Spinal cord (tissue), 10 donors: Measurements from ENCODE around the gene TMEM181. TPM values are rescaled to one million over a fixed set of nuclear protein-coding genes. Genes with fewer than 3 reads are reported as not detected.
A peak's percentile ranks its signal among the peaks of the same experiment; 100 is the strongest.
"Not testable (repeated sequence)": the region's sequence is repeated elsewhere in the genome, so short reads cannot be mapped to it uniquely, and the experiment has no call there.

Experiments used
- DNase-seq, 6 donors: peaks; one replicate each; pipeline versions ENCODE4 v3.0.0 to v3.0.0-alpha.2; 2013 to 2015; ENCODE audit warnings: low spot score in 6 of 6, low read depth in 4 of 6
- H3K27ac ChIP-seq: one replicate; pipeline ENCODE4 v1.5.1; 2013; ENCODE audit warnings: low read depth, low read length, control low read depth
- H3K27me3 ChIP-seq: one replicate; pipeline ENCODE4 v1.6.1; 2013; ENCODE audit warnings: low read length; ENCODE audit not compliant: control insufficient read depth, insufficient read depth
- H3K36me3 ChIP-seq: one replicate; pipeline ENCODE4 v1.6.1; 2013; ENCODE audit warnings: low read length; ENCODE audit not compliant: control insufficient read depth, insufficient read depth
- H3K4me1 ChIP-seq: one replicate; pipeline ENCODE4 v1.6.1; 2013; ENCODE audit warnings: low read length; ENCODE audit not compliant: control insufficient read depth, insufficient read depth
- H3K4me3 ChIP-seq: one replicate; pipeline ENCODE4 v1.5.1; 2013; ENCODE audit warnings: low read depth, low read length, control low read depth
- H3K9me3 ChIP-seq: one replicate; pipeline ENCODE4 v1.6.1; 2013; ENCODE audit warnings: low read length; ENCODE audit not compliant: control insufficient read depth, insufficient read depth
- WGBS: methylation state at CpG from one replicate; pipeline ENCODE4 v1.1.5; 2013; ENCODE audit warnings: missing lambda C conversion rate; ENCODE audit not compliant: insufficient coverage; 5-methylcytosine and 5-hydroxymethylcytosine counted together
- polyA plus RNA-seq, 2 donors: library from polyadenylated mRNA; unstranded; fragments of 120-200 nt; gene quantifications; one replicate each; pipeline ENCODE4 v1.2.1, GENCODE V29; 2013; ENCODE audit not compliant: insufficient read length in 2 of 2
- total RNA-seq, 2 donors: library from RNA; depleted of rRNA in 1 of 2; stranded (reverse); fragments of 120-200 nt in 1 of 2; fragments of >200 nt in 1 of 2; gene quantifications; one replicate each; pipeline versions ENCODE4 v1.2.3 to v1.2.4, GENCODE V29; 2013 to 2014
- donor health status: healthy.

Gene TMEM181
- total and polyA plus RNA-seq, 4 donors: 31.8 to 59.0 (median 40.1) TPM

DNA sequence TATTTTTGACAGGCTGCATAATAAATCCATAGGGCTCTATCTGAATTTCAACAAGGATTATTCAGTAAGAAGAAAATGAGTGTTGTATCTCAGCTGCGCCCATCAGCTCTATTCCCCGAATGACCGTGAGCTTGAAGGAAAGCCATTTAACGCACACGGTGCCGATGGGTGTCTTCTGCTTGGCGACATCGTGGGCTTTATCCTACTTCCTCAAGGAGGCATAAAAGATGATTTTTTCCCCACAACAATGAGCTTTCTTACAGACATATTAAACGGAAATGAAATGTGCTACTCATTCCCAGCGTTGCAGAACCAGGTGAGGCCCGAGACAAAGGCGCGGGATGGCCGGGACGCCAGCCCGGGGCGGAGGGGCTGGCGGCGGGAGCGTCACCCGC, 83.9 kb downstream of the TMEM181 start:
- 0% methylated on average over 21 of the region's 21 CpGs for WGBS
- Histone ChIP-seq H3K9me3 (no peaks in the 10 kb centered on the region), H3K27ac (peak overlapping the region; percentile 90), H3K27me3 (no peaks in the 10 kb centered on the region), H3K4me3 (peak overlapping the region; percentile 89), H3K36me3 (peaks cover 10% of the 10 kb centered on the region), H3K4me1 (peaks cover 27% of the 10 kb centered on the region)
- DNase-seq: peak in 3 of 6 donors; percentile 12 to 71 (median 66)

DNA sequence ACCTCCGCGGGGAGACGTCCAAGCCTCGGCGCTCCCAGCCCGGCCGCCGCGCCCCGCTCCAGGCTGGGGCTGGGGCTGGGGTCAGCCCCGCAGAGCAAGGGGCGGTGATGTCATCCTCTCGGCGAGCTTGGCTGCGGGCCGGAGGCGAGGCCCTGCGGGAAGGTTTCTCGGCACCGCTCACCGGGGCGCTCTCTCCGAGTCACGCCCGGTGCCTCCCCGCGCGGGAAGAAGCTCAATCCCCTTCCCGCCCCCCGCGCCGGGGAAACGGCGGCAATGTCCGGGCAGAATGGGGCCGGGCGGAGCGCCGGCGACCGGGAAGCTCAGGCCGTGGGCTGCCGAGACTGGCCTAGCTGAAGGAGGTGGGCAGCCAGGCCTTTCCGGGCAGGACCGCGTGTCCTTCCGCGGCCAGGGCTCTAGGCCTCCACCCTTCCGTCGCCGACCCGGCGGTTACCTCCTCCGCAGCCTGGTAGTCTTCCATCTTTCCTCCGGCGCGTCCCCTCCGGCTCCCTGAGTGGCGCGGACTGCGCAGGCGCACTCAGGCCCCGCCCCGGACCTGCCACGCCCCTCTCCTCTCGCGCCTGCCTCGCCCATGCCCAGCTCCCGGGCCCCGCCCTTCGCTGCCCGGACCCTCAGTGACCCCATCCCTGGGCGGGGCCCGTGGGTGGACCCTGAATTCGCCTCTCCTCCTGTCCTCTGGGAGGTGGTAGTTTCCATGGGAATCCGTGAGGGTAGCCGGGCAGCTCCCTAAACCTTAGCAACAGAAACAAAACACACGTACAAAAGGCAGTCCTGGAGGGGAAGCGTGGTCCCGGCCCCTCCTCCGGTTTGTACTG, 84.6 kb downstream of the TMEM181 start, which contains the start of gene DYNLT1:
TSS of gene DYNLT1 (minus strand) at position 513 of the 833 bp plus-strand sequence. CDS start at position 478, 35 bp downstream.
- Histone ChIP-seq H3K4me3 (peak within 1 kb of the TSS; percentile 89), H3K36me3 (peaks cover 10% of the 10 kb centered on the region), H3K9me3 (no peaks in the 10 kb centered on the region), H3K27ac (peak within 1 kb of the TSS; percentile 90), H3K4me1 (peaks cover 27% of the 10 kb centered on the region), H3K27me3 (no peaks in the 10 kb centered on the region)
- WGBS: under 1% methylated on average over 76 of the region's 81 CpGs
- DNase-seq: peak; percentile 79 to 97 (median 84)

DNA sequence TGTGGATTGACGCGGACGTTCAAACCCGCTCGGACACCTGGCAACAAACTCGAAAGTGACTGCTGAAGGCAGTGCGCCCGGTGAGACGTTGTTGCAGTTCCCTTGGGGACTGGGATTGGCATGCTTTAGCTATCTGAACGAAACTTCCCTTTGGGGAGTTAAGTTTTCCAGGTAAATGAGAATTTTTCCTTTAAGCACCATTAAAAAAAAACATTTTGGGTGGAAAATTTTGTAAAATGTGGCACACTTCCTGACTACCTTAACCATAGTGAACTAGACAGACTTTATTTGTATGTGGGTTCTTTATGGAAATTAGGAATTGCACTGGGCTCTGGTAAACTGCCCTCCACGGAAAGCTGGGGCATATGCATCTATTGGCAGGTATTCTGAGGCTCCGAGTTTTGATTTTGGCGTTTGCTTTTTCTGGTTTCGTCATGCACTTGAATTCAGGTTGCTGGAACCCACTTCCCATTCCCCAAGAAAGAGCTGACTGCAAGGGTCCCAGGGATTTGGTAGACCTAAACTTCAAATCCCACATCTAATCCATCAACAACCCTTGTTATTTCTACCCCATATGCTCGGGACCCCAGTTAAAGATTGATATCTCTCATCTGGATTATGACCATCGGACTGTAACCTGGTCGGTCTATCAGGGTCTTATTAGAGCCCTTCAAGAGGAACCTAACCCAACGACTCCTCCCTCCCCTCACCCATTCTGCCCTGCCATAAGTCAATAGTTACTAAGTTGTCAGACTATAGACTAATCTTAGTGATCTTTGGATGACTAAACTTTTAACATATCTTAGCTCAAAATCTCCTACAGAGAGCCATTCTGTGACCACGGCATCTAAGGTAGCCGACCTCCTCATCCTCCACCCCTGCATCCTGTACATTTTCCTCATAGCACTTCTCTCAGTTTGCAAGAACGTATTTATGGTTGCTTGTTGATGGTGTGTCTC, 85.5 kb downstream of the TMEM181 start:
- DNase-seq: no peak
- WGBS: 8% methylated on average over 10 of the region's 21 CpGs
- H3K27ac ChIP-seq: peak overlapping the region; percentile 65
- H3K27me3 ChIP-seq: no peaks in the 10 kb centered on the region
- peaks cover 25% of the 10 kb centered on the region for H3K4me1 ChIP-seq
- no peaks in the 10 kb centered on the region for H3K9me3 ChIP-seq
- peaks cover 3% of the 10 kb centered on the region for H3K36me3 ChIP-seq
- peak overlapping the region; percentile 89 for H3K4me3 ChIP-seq

DNA sequence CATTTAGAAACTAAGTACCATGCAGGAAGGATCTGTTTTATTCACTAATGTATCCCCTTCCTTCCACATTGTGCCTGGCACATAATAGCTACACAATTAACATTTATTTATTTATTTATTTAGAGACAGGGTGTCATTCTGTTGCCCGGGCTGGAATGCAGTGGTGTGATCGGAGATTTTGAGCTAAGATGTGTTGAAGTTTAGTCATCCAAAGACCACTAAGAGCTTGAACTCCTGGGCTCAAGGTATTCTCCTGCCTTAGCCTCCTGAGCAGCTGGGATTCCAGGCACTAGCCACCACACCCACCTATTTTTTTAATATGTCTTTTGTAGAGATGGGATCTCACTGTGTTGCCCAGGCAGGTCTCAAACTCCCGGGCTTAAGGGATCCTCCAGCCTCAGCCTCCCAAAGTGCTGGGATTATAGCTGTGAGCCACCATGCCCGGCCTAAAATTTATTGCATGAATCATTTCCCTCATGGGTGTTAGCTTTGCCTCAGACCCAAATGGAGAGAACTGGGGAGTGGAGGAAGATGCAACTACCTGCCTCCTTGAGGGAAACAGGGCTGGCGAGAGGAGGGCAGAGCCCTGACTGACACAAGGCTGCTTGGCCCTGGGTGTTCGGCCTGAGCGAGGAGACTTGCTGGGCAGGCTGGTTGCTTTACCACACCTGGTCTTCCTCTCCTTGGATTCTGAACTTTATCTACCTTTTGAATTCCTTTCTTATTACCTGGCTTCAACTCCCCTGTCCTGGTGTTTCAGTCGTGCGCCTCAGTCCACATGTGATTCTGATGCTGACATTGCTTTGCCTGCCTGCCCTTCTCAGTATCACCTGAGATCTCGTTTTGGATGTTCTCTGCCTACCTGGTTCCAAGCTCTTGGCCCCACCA, 86.4 kb downstream of the TMEM181 start:
- Histone ChIP-seq H3K27me3 (no peaks in the 10 kb centered on the region), H3K36me3 (no peaks in the 10 kb centered on the region), H3K4me3 (no peak overlapping the region), H3K4me1 (peaks cover 21% of the 10 kb centered on the region), H3K9me3 (no peaks in the 10 kb centered on the region), H3K27ac (no peak overlapping the region)
- 94% methylated on average over 6 of the region's 10 CpGs for WGBS
- DNase-seq: no peak

DNA sequence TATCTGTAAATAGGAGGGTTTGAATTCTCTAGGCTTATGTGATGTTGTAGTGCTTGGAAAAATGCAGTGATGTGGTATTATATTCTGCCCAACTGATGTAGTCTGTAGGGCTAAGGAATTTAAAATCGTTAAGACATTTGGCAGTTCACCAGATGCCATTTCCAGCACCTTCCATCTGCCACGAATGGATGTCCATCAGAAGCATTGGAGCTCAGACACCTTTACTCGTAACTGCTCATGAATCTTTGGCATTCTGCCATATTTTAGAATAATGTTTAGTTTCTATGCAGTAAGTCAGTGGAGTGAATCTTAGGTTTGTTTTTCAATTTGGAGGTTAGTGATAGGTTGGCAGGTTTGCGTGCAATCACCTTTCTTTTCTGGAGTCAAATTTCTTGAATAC, 87.6 kb downstream of the TMEM181 start:
- no peaks in the 10 kb centered on the region for H3K36me3 ChIP-seq
- WGBS: 63% methylated on average over 1 of the region's 4 CpGs
- no peak overlapping the region for H3K4me3 ChIP-seq
- peak in 1 of 6 donors; percentile 54 for DNase-seq
- H3K4me1 ChIP-seq: peaks cover 14% of the 10 kb centered on the region
- no peak overlapping the region for H3K27ac ChIP-seq
- H3K9me3 ChIP-seq: no peaks in the 10 kb centered on the region
- no peaks in the 10 kb centered on the region for H3K27me3 ChIP-seq

DNA sequence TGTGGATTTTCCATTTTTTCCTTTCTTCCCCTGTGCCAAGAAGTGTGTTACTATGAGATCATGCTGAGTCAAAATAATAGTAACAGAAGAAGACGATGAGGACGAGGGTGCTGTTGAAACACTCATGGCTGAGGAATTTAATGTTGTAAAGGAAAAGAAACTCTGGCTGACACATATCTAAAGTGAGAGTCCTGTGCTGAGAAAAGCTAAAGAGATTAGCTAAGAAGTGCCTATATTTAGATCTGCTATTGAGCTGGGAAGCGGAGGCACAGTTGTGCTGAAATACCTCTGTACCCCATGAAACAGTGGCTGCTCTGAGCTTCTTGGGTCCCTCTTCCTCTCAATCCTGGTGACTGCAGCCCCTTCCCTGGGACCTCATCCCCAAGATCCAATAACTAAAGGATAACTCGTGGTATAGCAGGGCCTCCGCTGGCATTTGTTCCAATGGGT, 88.8 kb downstream of the TMEM181 start:
- H3K27me3 ChIP-seq: no peaks in the 10 kb centered on the region
- no peak for DNase-seq
- WGBS: 72% methylated on average over 2 of the region's 5 CpGs
- no peaks in the 10 kb centered on the region for H3K36me3 ChIP-seq
- H3K4me1 ChIP-seq: peaks cover 9% of the 10 kb centered on the region
- H3K4me3 ChIP-seq: no peak overlapping the region
- no peak overlapping the region for H3K27ac ChIP-seq
- no peaks in the 10 kb centered on the region for H3K9me3 ChIP-seq

DNA sequence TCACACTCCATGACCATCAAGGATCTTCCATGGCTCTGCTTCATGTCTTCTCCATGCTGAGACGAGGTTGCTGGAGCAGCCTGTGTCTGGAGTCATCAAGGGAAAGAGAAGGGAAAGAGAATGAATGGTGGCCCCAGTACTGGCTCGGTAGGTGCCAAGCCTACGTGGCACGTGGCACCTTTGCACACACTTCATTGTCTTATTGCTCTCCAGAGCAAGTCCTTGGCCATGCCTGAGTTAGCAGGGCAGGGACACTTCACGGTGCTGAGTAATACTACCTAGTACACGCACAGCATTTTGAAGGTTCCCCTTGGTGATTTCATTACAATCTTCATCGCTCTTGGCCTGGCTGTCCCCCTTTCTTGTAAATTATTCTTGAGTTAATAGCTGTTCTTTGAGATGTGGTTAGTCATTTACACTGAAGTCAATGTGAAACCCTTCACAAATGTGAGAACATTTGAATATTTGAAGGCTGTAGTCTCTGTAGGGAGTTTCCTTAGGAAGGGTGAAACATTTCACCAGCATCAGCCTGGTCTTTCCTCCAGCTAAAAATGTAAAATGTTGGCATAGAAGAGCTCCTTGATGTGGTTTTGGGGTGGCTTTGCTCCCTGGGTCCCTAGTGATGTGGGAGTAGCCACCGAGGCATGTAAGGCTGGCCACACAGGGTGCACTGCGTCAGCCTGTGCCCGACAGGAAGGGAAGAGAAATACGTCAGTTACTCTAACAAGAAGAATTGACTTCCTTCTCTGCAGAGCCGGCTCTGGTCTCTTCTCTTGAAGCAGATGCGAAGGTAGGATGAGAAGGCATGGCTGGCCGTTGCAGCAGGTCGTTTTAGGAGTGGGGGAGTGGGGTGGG, 89.6 kb downstream of the TMEM181 start, which contains the start of gene SYTL3:
TSS of gene SYTL3 (plus strand) at position 766 of the 855 bp plus-strand sequence. CDS start 13,215 bp downstream, outside the sequence.
- no peak within 1 kb of the TSS for H3K4me3 ChIP-seq
- peaks cover 14% of the 10 kb centered on the region for H3K4me1 ChIP-seq
- H3K9me3 ChIP-seq: no peaks in the 10 kb centered on the region
- no peak within 1 kb of the TSS for H3K27ac ChIP-seq
- H3K36me3 ChIP-seq: no peaks in the 10 kb centered on the region
- no peaks in the 10 kb centered on the region for H3K27me3 ChIP-seq
- 90% methylated on average over 7 of the region's 15 CpGs for WGBS
- no peak for DNase-seq

DNA sequence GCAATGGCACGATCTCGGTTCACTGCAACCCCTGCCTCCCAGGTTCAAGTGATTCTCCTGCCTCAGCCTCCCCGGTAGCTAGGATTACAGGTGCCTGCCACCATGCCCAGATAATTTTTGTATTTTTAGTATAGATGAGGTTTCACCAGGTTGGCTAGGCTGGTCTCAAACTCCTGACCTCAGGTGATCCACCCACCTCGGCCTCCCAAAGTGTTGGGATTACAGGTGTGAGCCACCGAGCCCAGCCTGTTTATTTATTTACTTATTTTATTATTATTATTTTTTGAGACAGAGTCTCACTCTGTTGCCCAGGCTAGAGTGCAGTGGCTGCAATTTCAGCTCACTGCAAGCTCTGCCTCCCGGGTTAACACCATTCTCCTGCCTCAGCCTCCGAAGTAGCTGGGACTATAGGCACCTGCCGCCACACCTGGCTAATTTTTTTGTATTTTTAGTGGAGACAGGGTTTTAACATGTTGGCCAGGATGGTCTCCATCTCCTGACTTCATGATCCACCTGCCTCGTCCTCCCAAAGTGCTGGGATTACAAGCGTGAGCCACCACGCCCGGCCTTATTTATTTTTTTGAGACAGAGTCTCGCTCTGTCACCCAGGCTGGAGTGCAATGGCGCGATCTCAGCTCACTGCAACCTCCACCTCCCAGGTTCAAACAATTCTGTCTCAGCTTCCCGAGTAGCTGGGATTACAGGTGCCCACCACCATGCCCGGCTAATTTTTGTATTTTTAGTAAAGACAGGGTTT, 92.3 kb downstream of the TMEM181 start:
- H3K36me3 ChIP-seq, H3K4me3 ChIP-seq, H3K9me3 ChIP-seq, H3K27ac ChIP-seq, H3K27me3 ChIP-seq, DNase-seq: not testable (repeated sequence)
- H3K4me1 ChIP-seq: peaks cover 13% of the 10 kb centered on the region
- WGBS: 92% methylated on average over 7 of the region's 17 CpGs
